GM19328 (cell line): Measurements from ENCODE around the gene MCHR1.
"Not testable (repeated sequence)": the region's sequence is repeated elsewhere in the genome, so short reads cannot be mapped to it uniquely, and the experiment has no call there.

Source experiments
- ATAC-seq: cut with Tn5 transposase; IDR thresholded peaks from one replicate; pipeline ENCODE4 v1.9.1; 2021; ENCODE audit warnings: mild to moderate bottlenecking, moderate library complexity; ENCODE audit not compliant: unreplicated experiment

The MCHR1 gene

GRCh38 chr22:40684728-40685127, 5.4 kb downstream of the MCHR1 start:
- ATAC-seq: no peak

DNA sequence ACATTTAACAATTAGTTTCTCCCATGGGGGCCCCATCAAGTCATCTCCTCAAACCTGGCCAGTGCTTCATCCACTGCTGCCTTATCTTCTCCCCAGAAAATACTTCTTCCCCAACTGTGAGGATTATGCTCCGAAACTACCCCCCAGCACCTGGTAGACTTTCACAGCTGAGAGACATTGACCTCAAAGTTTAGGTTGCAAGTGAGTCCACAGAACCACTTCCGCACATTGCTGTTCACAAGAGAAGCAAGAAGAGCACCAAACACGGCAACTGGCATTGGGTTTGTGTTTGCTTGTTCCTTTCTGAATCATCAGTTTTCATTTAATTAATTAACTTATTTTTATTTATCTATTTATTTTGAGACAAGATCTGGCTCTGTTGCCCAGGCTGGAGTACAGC, 6.1 kb downstream of the MCHR1 start:
- ATAC-seq: no peak

DNA sequence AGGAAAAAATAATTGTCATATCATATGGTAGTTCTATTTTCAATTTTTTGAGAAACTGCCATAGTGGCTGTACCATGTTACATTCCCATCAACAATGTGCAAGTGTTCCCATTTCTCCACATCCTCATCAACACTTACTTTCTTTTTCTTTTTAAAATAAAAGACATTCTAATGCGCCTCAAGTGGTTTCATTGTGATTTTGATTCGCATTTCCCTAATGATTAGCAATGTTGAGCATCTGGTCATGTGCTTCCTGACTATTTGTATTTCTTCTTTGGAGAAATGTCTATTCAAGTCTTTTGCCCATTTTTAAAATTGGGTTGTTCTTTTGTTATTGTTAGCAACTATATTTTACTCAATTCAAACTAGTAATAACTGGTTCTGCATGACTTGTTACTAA, 8.4 kb downstream of the MCHR1 start:
- ATAC-seq: no peak

- ATAC-seq: no peak
These were observed 11.1 kb downstream of the MCHR1 start for GRCh38 chr22:40690370-40690769.

DNA sequence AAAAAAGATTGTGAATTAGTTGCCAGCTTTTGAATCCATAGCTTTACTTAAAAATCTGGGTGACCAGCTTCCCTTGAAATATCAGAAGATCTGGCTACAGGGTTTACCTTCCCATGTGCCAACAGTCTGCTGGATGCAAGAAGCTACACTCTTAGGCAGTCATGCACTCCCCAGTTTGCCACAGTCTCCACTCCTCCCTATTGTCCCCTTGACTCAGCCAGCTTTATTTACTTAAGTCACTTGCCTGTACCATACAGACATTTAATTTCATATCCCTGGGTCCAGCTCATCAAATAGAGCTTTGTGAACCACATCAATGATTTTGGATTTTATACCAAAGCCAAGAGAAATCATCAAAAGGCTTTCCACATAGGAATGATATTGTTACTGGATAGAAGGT, 12.2 kb downstream of the MCHR1 start:
- no peak for ATAC-seq

DNA sequence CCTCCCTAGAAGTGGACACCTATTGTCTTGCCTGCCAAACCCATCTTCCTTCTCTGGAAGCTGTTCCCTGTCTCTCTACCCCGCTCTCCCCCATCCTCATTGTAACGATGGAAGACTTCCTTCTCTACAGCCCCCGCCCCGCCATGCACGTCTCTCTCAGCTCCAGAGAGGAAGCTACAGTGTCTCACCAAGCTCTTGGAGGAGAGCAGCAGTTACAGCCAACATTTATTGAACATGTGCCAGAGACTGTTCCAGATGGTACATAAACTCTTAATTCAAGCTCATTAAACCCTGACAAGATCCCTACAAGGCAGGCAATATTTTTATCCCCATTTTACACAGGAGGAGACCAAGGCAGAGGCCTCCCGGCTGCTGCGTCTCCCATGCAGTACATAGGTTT, 15.1 kb downstream of the MCHR1 start:
- ATAC-seq: no peak

GRCh38 chr22:40701274-40701673, 22.0 kb downstream of the MCHR1 start:
- ATAC-seq: no peak

DNA sequence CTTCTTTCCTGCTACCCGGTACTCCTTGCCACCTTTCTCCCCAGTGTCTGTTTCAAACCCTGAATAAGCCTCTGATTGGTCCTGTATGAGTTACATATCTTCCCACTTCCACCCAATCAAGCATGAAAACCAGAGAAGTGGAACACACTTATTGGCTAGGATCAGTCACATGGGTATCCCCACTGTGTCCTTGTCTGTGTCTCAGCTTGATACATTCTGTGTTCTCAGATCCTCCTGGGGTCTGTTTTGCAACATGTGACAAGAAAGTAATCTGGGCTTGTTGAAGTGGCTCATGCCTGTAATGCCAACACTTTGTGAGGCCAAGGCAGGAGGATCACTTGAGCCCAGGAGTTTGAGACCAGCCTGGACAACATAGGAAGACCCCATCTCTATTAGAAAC, 23.9 kb downstream of the MCHR1 start:
- ATAC-seq: no peak

DNA sequence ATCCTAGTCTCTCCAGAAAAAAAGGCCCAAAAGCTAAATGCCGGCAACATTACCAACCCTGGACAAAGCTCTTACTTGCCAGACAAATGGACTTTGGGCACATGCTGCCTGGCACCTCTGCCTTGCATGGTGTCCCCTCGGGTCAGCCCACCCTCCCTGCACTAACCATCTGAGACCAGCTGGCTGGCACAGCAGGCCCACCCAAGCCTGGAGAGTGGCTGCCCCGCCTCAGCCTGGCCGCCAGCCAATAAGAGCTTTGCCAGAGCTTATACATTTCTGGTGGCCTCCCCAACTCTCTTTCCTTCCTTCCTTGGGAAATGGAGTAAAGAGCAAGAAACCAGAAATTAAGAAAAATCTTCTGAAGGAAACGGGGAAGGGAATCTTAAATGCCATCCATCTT, 24.5 kb downstream of the MCHR1 start:
- no peak for ATAC-seq

- no peak for ATAC-seq
These were observed 26.8 kb downstream of the MCHR1 start for GRCh38 chr22:40705918-40706682.

- no peak for ATAC-seq
These were observed 27.9 kb downstream of the MCHR1 start for GRCh38 chr22:40707154-40707553.

GRCh38 chr22:40708177-40708576, 28.9 kb downstream of the MCHR1 start:
- no peak for ATAC-seq

- ATAC-seq: no peak
These were observed 30.6 kb downstream of the MCHR1 start for GRCh38 chr22:40709752-40710413.

DNA sequence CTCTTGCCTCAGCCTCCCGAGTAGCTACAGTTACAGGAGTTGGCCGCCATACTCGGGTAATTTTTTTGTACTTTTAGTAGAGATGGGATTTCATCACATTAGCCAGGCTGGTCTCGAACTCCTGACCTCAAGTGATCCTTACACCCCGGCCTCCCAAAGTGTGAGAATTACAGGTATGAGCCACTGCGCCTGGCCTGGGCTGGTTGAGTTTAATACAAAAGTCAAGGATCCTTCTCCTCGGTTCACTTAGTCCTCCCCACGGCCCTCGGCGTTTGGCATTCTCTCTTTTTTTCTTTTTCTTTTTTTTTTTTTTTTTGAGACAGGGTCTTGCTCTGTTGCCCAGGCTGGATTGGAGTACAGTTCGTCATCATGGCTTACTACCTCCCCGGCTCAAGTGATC, 33.0 kb downstream of the MCHR1 start:
- no peak for ATAC-seq

DNA sequence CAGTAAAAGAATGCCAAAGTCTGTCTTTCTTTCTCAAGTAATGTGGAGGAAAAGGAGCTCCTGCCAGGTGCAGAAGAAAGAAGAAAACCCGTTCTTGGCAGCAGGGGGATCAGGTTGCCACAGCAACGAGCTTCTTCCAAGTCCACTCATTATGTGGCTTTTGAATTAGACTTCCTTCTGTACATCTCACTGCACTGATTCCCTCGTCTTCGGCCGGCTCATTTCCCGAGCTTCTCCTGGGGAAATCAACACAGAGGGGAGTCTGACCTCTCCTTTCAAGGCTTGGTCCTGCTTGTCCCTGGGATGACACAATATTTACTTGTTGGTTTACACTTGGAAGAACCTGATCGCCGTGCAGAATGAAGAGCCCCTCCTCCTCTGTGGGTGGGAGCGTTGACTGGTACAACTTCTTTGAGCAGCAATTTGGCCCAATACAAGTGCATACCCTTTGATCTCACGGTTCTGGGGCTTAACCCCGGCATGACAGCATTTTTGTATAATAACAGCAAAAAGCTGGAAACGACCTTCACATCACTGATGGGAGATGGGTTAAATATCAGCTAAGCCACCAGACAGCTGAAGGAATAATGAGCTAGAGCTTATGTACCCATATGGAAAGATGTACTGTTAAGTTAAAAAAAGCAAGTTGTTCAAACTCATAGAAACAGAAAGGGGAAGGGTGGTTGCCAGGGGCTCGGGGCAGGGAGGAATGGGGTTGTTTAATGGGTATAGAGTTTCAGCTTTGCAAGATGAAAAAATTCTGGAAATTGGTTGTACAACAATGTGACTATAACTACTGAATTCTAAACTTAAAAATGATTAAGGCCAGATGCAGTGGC, 35.4 kb downstream of the MCHR1 start:
- ATAC-seq: no peak

DNA sequence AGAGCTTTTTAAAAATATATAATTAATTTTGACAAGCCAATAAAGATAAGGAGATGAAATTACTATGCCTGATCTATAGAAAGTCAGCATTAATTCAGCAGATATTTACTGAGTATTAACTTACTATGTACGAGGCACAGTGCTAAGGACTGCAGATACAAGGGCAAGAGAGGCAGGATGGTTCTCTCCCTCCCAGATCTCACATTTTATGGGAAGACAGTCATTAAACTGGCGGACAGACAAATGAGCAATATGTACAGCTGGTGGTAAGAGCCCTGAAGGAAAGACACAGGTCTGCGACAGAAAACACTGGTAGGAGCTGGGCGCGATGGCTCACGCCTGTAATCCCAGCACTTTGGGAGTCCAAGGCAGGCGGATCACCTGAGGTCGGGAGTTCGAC, 36.8 kb downstream of the MCHR1 start:
- no peak for ATAC-seq

- ATAC-seq: not testable (repeated sequence)
These were observed 38.4 kb downstream of the MCHR1 start for GRCh38 chr22:40717657-40718056.

- no peak for ATAC-seq
These were observed 39.2 kb downstream of the MCHR1 start for GRCh38 chr22:40718250-40719204.

GRCh38 chr22:40719599-40719998, 40.3 kb downstream of the MCHR1 start:
- no peak for ATAC-seq

GRCh38 chr22:40720156-40720537, 40.9 kb downstream of the MCHR1 start:
- ATAC-seq: not testable (repeated sequence)
